ENCODE data around the gene RAB11A. TPM values are rescaled to one million over a fixed set of nuclear protein-coding genes. Genes with fewer than 3 reads are reported as not detected.
A peak's percentile ranks its signal among the peaks of the same experiment; 100 is the strongest.

Gene RAB11A
- total RNA-seq, 1 donor, result 218 TPM

DNA sequence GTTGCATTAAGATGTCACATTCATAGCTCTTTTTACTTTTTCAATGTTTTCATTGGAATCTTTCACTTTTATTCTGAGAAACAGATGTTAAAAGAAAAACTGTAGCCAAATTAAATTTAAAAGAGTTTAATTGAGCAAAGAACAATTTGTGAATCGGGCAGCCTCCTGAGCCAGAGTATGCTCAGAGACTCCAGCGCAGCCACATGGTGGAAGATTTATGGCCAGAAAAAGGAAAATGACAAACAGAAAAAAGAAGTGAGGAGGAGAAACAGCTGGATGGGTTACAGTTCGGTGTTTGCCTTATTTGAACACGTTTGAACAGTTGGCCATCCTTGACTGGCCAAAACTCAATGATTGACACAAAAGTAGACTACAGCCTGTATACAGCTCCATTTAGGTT is 33.8 kb upstream of the RAB11A start:
- no peak for DNase-seq (ENCODE audit: low read depth)
- no peak overlapping the region for H3K4me3 ChIP-seq (ENCODE audit: low read depth, low read length)
- TF ChIP-seq, protein P1, sequence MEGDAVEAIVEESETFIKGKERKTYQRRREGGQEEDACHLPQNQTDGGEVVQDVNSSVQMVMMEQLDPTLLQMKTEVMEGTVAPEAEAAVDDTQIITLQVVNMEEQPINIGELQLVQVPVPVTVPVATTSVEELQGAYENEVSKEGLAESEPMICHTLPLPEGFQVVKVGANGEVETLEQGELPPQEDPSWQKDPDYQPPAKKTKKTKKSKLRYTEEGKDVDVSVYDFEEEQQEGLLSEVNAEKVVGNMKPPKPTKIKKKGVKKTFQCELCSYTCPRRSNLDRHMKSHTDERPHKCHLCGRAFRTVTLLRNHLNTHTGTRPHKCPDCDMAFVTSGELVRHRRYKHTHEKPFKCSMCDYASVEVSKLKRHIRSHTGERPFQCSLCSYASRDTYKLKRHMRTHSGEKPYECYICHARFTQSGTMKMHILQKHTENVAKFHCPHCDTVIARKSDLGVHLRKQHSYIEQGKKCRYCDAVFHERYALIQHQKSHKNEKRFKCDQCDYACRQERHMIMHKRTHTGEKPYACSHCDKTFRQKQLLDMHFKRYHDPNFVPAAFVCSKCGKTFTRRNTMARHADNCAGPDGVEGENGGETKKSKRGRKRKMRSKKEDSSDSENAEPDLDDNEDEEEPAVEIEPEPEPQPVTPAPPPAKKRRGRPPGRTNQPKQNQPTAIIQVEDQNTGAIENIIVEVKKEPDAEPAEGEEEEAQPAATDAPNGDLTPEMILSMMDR (IDR thresholded peaks at IDR 0.05; ENCODE audit: insufficient read depth, low read length), result no peak

DNA sequence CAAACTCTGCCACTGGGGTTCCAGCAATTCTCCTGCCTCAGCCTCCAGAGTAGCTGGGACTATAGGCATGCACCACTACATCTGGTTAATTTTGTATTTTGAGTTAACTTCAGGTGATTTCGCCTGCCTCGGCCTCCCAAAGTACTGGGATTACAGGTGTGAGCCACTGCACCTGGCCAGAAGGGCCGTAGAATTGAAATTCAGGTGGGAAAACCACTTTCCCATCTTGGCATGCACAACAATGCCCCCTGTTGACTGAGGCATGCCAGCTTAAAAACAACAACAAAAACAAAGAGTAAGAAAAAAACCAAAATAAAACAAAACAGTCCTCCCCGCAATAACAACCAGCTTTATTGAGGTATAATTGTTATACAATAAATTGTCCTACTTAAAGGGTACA is 32.6 kb upstream of the RAB11A start:
- TF ChIP-seq, protein P1 (IDR thresholded peaks at IDR 0.05; ENCODE audit: insufficient read depth, low read length), result no peak
- DNase-seq (ENCODE audit: low read depth), result no peak
- H3K4me3 ChIP-seq (ENCODE audit: low read depth, low read length), result no peak overlapping the region

DNA sequence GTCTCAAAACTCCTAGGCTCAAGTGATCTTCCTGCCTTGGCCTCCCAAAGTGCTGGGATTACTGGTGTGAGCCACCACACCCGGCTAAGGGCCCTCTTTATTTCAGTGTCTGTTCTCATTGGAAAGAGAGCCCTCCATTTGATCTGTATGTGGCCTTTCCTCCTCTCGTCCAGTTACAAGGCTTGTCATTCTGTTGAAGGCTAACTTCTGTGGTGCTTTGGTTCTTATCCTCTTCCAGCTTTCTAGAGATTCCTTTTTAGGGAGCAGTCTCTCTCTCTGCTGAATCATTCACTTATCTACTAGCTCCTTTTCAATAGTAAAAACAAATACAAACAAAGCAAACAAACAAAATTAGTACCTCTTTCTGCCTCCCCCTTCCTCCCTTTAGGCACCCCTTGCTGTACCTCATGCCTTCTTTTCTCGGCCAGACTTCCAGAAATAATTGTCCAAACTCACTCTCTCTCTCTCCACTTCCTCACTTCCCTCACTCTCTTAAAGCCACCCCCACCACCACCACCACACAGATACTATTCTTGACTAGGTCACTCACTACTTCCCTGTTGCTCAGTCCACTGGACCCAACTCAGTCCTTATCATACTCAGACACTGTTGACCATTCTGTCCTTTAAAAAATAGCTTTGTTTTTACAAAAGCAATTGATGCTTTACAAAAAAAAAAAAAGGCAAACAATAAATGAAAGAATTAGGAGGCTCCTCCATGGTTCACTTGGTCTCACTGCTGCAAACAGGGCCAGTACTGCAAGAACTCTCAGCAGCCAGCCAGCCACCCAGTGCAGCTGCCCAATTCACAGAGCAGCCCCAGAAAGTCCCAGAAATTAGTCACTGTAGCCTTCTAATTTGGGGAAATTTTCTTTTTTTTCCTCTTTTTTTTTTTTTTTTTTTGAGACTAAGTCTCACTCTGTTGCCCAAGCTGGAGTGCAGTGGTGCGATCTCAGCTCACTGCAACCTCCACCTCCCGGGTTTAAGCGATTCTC is 31.7 kb upstream of the RAB11A start:
- TF ChIP-seq, protein P1 (IDR thresholded peaks at IDR 0.05; ENCODE audit: insufficient read depth, low read length), result no peak
- no peak for DNase-seq (ENCODE audit: low read depth)
- H3K4me3 ChIP-seq (ENCODE audit: low read depth, low read length), result no peak overlapping the region

DNA sequence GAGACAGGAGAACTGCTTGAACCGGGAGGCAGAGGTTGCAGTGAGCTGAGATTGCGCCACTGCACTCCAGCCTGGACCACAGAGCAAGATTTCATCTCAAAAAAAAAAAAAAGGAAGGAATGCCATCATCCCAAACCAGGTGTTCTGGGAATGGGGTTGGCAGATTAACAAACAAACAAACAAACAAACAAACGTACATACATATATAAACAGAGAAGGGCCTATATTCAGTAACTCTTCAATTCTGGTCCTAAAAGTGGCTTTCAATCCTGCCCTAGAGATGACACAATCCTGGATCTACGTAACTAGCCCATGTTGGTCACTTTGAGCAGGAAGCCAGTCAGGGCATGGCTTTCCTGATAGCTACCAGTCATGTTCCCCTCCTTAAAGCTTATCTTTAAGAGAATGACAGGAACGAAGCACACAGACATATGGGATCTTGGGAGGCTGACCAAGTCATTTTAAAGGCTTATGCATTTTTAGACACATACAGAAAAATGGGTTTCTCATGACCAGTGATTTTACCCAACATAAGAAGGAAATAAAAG is 29.9 kb upstream of the RAB11A start:
- TF ChIP-seq, protein P1 (IDR thresholded peaks at IDR 0.05; ENCODE audit: insufficient read depth, low read length), result no peak
- H3K4me3 ChIP-seq (ENCODE audit: low read depth, low read length), result no peak overlapping the region
- DNase-seq (ENCODE audit: low read depth), result no peak

DNA sequence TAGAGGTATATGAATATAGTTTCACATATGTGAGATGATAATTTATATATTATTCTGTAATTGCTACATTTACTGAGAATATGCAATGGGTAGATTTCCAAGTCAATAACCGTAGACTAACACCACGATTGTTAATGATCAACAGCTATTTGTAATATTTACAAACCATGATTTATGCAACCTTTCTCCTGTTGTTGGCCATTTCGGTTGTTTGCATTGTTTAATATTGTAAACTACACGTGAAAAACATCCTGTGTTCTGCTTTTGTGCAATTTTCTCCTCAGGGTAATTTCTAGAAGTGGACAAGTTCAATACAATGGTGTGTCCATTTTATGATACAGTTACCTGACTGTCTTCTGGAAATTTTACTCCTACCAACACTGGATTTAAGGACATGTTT is 29.3 kb upstream of the RAB11A start:
- TF ChIP-seq, protein P1 (IDR thresholded peaks at IDR 0.05; ENCODE audit: insufficient read depth, low read length), result no peak
- H3K4me3 ChIP-seq (ENCODE audit: low read depth, low read length), result no peak overlapping the region
- no peak for DNase-seq (ENCODE audit: low read depth)

DNA sequence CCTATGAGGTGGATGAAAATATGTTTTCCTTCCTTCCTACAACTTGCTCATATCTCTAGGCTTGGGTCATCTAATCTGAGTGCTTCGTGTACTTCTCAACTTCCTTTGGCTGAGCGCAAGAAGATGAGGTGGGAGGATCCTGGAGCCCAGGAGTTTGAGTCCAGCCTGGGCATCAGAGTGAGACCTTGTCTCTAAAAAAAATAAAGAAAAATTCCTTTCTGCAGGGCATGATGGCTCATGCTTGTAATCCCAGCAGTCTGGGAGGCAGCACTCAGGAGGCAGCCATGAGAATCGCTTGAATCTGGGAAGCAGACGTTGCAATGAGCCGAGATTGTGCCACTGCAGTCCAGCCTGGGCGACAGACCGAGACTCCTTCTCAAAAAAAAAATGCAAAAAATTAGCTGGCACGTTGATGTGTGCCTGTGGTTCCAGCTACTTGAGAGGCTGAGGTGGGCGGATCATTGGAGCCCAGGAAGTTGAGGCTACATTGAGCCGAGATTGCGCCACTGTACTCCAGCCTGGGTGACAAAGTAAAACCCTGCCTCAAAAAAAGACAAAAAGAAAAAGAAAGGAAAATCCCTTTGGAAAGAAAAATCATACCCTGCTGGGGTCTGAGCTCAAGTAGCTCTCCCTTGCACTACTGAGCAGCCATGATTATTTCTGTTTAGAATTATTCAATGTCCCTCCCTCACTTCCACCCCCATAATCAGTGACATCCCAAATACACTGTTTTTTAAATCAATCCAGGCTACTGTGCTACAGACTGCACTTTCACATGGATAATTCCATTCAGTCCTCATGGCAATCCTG is 28.0 kb upstream of the RAB11A start:
- H3K4me3 ChIP-seq (ENCODE audit: low read depth, low read length), result no peak overlapping the region
- DNase-seq (ENCODE audit: low read depth), result peak; percentile 14
- TF ChIP-seq, protein P1 (IDR thresholded peaks at IDR 0.05; ENCODE audit: insufficient read depth, low read length), result no peak

Measured in fibroblast of the aortic adventitia (primary cell).